Activated naive CD8-positive, alpha-beta T cell (primary cell): ENCODE results near the gene SP6.

Experiments used
- H3K27ac Mint-ChIP-seq: one replicate; pipeline ENCODE4 v1.8.0; 2021; ENCODE audit warnings: mixed read lengths
- H3K27me3 Mint-ChIP-seq: one replicate; pipeline ENCODE4 v1.8.0; 2021; ENCODE audit warnings: mixed read lengths
- H3K36me3 Mint-ChIP-seq: one replicate; pipeline ENCODE4 v1.8.0; 2021; ENCODE audit warnings: mixed read lengths
- H3K4me1 Mint-ChIP-seq: one replicate; pipeline ENCODE4 v1.8.0; 2021; ENCODE audit warnings: low read depth, mixed read lengths
- H3K4me3 Mint-ChIP-seq: one replicate; pipeline ENCODE4 v1.8.0; 2021; ENCODE audit warnings: mild to moderate bottlenecking, mixed read lengths
- H3K9me3 Mint-ChIP-seq: one replicate; pipeline ENCODE4 v1.8.0; 2021; ENCODE audit warnings: low read depth, mixed read lengths

Gene SP6

GRCh38 chr17:47837401-47838039 is 13.4 kb downstream of the SP6 start:
- Mint-ChIP-seq H3K9me3 (no peaks in the 10 kb centered on the region), H3K36me3 (no peaks in the 10 kb centered on the region), H3K4me3 (no peak overlapping the region), H3K4me1 (peaks cover 42% of the 10 kb centered on the region), H3K27me3 (no peaks in the 10 kb centered on the region), H3K27ac (no peak overlapping the region)

GRCh38 chr17:47836601-47837000 is 14.4 kb downstream of the SP6 start:
- no peaks in the 10 kb centered on the region for H3K9me3 Mint-ChIP-seq
- no peaks in the 10 kb centered on the region for H3K36me3 Mint-ChIP-seq
- peaks cover 41% of the 10 kb centered on the region for H3K4me1 Mint-ChIP-seq
- H3K4me3 Mint-ChIP-seq = no peak overlapping the region
- H3K27ac Mint-ChIP-seq = no peak overlapping the region
- no peaks in the 10 kb centered on the region for H3K27me3 Mint-ChIP-seq

- H3K4me1 Mint-ChIP-seq = peaks cover 44% of the 10 kb centered on the region
These were observed 16.2 kb downstream of the SP6 start for GRCh38 chr17:47834756-47835155.

GRCh38 chr17:47831934-47832327 is 19.0 kb downstream of the SP6 start:
- Mint-ChIP-seq H3K27me3 (no peaks in the 10 kb centered on the region), H3K27ac (peak overlapping the region; percentile 97), H3K4me3 (peak overlapping the region; percentile 99), H3K4me1 (peaks cover 48% of the 10 kb centered on the region), H3K36me3 (no peaks in the 10 kb centered on the region), H3K9me3 (no peaks in the 10 kb centered on the region)

More at GRCh38 chr17:47834756-47835155, 16.2 kb downstream of the SP6 start:
- H3K27me3 Mint-ChIP-seq = no peaks in the 10 kb centered on the region
- no peaks in the 10 kb centered on the region for H3K9me3 Mint-ChIP-seq
- H3K4me3 Mint-ChIP-seq = no peak overlapping the region
- H3K36me3 Mint-ChIP-seq = no peaks in the 10 kb centered on the region
- H3K27ac Mint-ChIP-seq = peak overlapping the region; percentile 72

- Mint-ChIP-seq H3K27me3 (no peaks in the 10 kb centered on the region), H3K9me3 (no peaks in the 10 kb centered on the region)
These were observed 19.7 kb downstream of the SP6 start, which contains the start of the genes LRRC46 and MRPL10 for GRCh38 chr17:47831003-47831933. TSS of gene LRRC46 (plus strand) at chr17:47831670. CDS start at chr17:47831990, 320 bp downstream. TSS of gene MRPL10 (minus strand) at chr17:47831541. CDS start at chr17:47831511, 30 bp downstream.

GRCh38 chr17:47830396-47831002 is 20.5 kb downstream of the SP6 start:
- Mint-ChIP-seq H3K27ac (peak overlapping the region; percentile 97), H3K9me3 (no peaks in the 10 kb centered on the region), H3K36me3 (peaks cover under 1% of the 10 kb centered on the region), H3K4me1 (peaks cover 44% of the 10 kb centered on the region), H3K4me3 (peak overlapping the region; percentile 99), H3K27me3 (no peaks in the 10 kb centered on the region)

More at GRCh38 chr17:47831003-47831933, 19.7 kb downstream of the SP6 start, which contains the start of the genes LRRC46 and MRPL10:
- no peaks in the 10 kb centered on the region for H3K36me3 Mint-ChIP-seq
- peak within 1 kb of the TSS; percentile 97 for H3K27ac Mint-ChIP-seq
- peaks cover 48% of the 10 kb centered on the region for H3K4me1 Mint-ChIP-seq
- H3K4me3 Mint-ChIP-seq = peak within 1 kb of the TSS; percentile 99

GRCh38 chr17:47829870-47830269 is 21.1 kb downstream of the SP6 start:
- H3K9me3 Mint-ChIP-seq = no peaks in the 10 kb centered on the region
- H3K27me3 Mint-ChIP-seq = no peaks in the 10 kb centered on the region
- H3K4me1 Mint-ChIP-seq = peaks cover 38% of the 10 kb centered on the region
- peaks cover 2% of the 10 kb centered on the region for H3K36me3 Mint-ChIP-seq
- peak overlapping the region; percentile 99 for H3K4me3 Mint-ChIP-seq
- H3K27ac Mint-ChIP-seq = peak overlapping the region; percentile 58

GRCh38 chr17:47823519-47823918 is 27.4 kb downstream of the SP6 start:
- no peak overlapping the region for H3K27ac Mint-ChIP-seq
- no peaks in the 10 kb centered on the region for H3K9me3 Mint-ChIP-seq
- no peaks in the 10 kb centered on the region for H3K27me3 Mint-ChIP-seq
- H3K36me3 Mint-ChIP-seq = peaks cover 2% of the 10 kb centered on the region
- H3K4me3 Mint-ChIP-seq = no peak overlapping the region
- peaks cover 21% of the 10 kb centered on the region for H3K4me1 Mint-ChIP-seq

GRCh38 chr17:47822785-47823184 is 28.2 kb downstream of the SP6 start:
- Mint-ChIP-seq H3K9me3 (no peaks in the 10 kb centered on the region), H3K27ac (no peak overlapping the region), H3K4me3 (peak overlapping the region; percentile 94), H3K4me1 (peaks cover 21% of the 10 kb centered on the region), H3K36me3 (peaks cover 3% of the 10 kb centered on the region), H3K27me3 (no peaks in the 10 kb centered on the region)

- H3K27me3 Mint-ChIP-seq = no peaks in the 10 kb centered on the region
- H3K36me3 Mint-ChIP-seq = peaks cover 5% of the 10 kb centered on the region
- no peaks in the 10 kb centered on the region for H3K9me3 Mint-ChIP-seq
- H3K4me3 Mint-ChIP-seq = peak within 1 kb of the TSS; percentile 94
- H3K4me1 Mint-ChIP-seq = peaks cover 21% of the 10 kb centered on the region
- H3K27ac Mint-ChIP-seq = peak within 1 kb of the TSS; percentile 82
These were observed 29.3 kb downstream of the SP6 start, which contains the start of gene OSBPL7 for GRCh38 chr17:47821424-47822391. TSS of gene OSBPL7 (minus strand) at chr17:47821794. CDS start at chr17:47820278, 1,516 bp downstream.

- H3K4me1 Mint-ChIP-seq = peaks cover 21% of the 10 kb centered on the region
- H3K36me3 Mint-ChIP-seq = peaks cover 5% of the 10 kb centered on the region
- H3K27me3 Mint-ChIP-seq = no peaks in the 10 kb centered on the region
- H3K27ac Mint-ChIP-seq = peak overlapping the region; percentile 82
- H3K9me3 Mint-ChIP-seq = no peaks in the 10 kb centered on the region
- peak overlapping the region; percentile 94 for H3K4me3 Mint-ChIP-seq
These were observed 29.9 kb downstream of the SP6 start for GRCh38 chr17:47821031-47821423.

GRCh38 chr17:47820033-47820789 is 30.8 kb downstream of the SP6 start:
- Mint-ChIP-seq H3K9me3 (no peaks in the 10 kb centered on the region), H3K27me3 (no peaks in the 10 kb centered on the region), H3K36me3 (peaks cover 2% of the 10 kb centered on the region), H3K4me1 (peaks cover 21% of the 10 kb centered on the region), H3K27ac (no peak overlapping the region), H3K4me3 (peak overlapping the region; percentile 94)

GRCh38 chr17:47819475-47819874 is 31.5 kb downstream of the SP6 start:
- no peaks in the 10 kb centered on the region for H3K9me3 Mint-ChIP-seq
- peak overlapping the region; percentile 6 for H3K27ac Mint-ChIP-seq
- peaks cover 21% of the 10 kb centered on the region for H3K4me1 Mint-ChIP-seq
- H3K36me3 Mint-ChIP-seq = peaks cover 2% of the 10 kb centered on the region
- no peak overlapping the region for H3K4me3 Mint-ChIP-seq
- no peaks in the 10 kb centered on the region for H3K27me3 Mint-ChIP-seq
